ENCODE results near the gene RCE1.

RCE1 gene

GRCh38 chr11:66889960-66890359 lies 46.7 kb downstream of the RCE1 start:
- H3K27me3 ChIP-seq (ENCODE audit: insufficient read depth, insufficient read length): no peaks in the 10 kb centered on the region
- peaks cover 19% of the 10 kb centered on the region for H3K4me1 ChIP-seq (ENCODE audit: insufficient read depth, insufficient read length)
- no peak overlapping the region for H3K9ac ChIP-seq (ENCODE audit: insufficient read length, low read depth)
- TF ChIP-seq SUZ12 (IDR thresholded peaks at IDR 0.05; ENCODE audit: extremely low read depth, insufficient read depth, insufficient read length) (no peak), ZNF274 (IDR thresholded peaks at IDR 0.05; ENCODE audit: low read depth, low read length) (no peak), YY1 (IDR thresholded peaks at IDR 0.05; ENCODE audit: insufficient read depth, insufficient read length) (no peak)
- H3K9me3 ChIP-seq (ENCODE audit: insufficient read depth, low read length): no peaks in the 10 kb centered on the region
- H3K36me3 ChIP-seq (ENCODE audit: insufficient read depth, insufficient read length, low read length): no peaks in the 10 kb centered on the region
- DNase-seq (ENCODE audit: low read depth, low spot score): no peak
- H3K4me3 ChIP-seq (ENCODE audit: insufficient read length, low read depth): no peak overlapping the region

- H3K4me3 ChIP-seq (ENCODE audit: insufficient read length, low read depth): no peak overlapping the region
- no peak overlapping the region for H3K9ac ChIP-seq (ENCODE audit: insufficient read length, low read depth)
- peaks cover 7% of the 10 kb centered on the region for H3K4me1 ChIP-seq (ENCODE audit: insufficient read depth, insufficient read length)
- H3K36me3 ChIP-seq (ENCODE audit: insufficient read depth, insufficient read length, low read length): no peaks in the 10 kb centered on the region
- TF ChIP-seq YY1 (IDR thresholded peaks at IDR 0.05; ENCODE audit: insufficient read depth, insufficient read length): no peak
- no peak for TF ChIP-seq SUZ12 (IDR thresholded peaks at IDR 0.05; ENCODE audit: extremely low read depth, insufficient read depth, insufficient read length)
- no peak for TF ChIP-seq ZNF274 (IDR thresholded peaks at IDR 0.05; ENCODE audit: low read depth, low read length)
- H3K27me3 ChIP-seq (ENCODE audit: insufficient read depth, insufficient read length): no peaks in the 10 kb centered on the region
- H3K9me3 ChIP-seq (ENCODE audit: insufficient read depth, low read length): no peaks in the 10 kb centered on the region
- DNase-seq (ENCODE audit: low read depth, low spot score): peak; percentile 50
Measured at GRCh38 chr11:66891851-66892660, 48.8 kb downstream of the RCE1 start.

GRCh38 chr11:66892911-66893310 lies 49.7 kb downstream of the RCE1 start:
- Histone ChIP-seq H3K36me3 (ENCODE audit: insufficient read depth, insufficient read length, low read length) (no peaks in the 10 kb centered on the region), H3K9me3 (ENCODE audit: insufficient read depth, low read length) (no peaks in the 10 kb centered on the region), H3K9ac (ENCODE audit: insufficient read length, low read depth) (no peak overlapping the region), H3K4me3 (ENCODE audit: insufficient read length, low read depth) (no peak overlapping the region), H3K27me3 (ENCODE audit: insufficient read depth, insufficient read length) (no peaks in the 10 kb centered on the region), H3K4me1 (ENCODE audit: insufficient read depth, insufficient read length) (peaks cover 6% of the 10 kb centered on the region)
- TF ChIP-seq SUZ12 (IDR thresholded peaks at IDR 0.05; ENCODE audit: extremely low read depth, insufficient read depth, insufficient read length): no peak
- no peak for TF ChIP-seq YY1 (IDR thresholded peaks at IDR 0.05; ENCODE audit: insufficient read depth, insufficient read length)
- no peak for TF ChIP-seq ZNF274 (IDR thresholded peaks at IDR 0.05; ENCODE audit: low read depth, low read length)
- no peak for DNase-seq (ENCODE audit: low read depth, low spot score)

- no peaks in the 10 kb centered on the region for H3K36me3 ChIP-seq (ENCODE audit: insufficient read depth, insufficient read length, low read length)
- H3K4me1 ChIP-seq (ENCODE audit: insufficient read depth, insufficient read length): peaks cover 6% of the 10 kb centered on the region
- H3K9ac ChIP-seq (ENCODE audit: insufficient read length, low read depth): no peak overlapping the region
- TF ChIP-seq SUZ12 (IDR thresholded peaks at IDR 0.05; ENCODE audit: extremely low read depth, insufficient read depth, insufficient read length) (no peak), YY1 (IDR thresholded peaks at IDR 0.05; ENCODE audit: insufficient read depth, insufficient read length) (no peak), ZNF274 (IDR thresholded peaks at IDR 0.05; ENCODE audit: low read depth, low read length) (no peak)
- DNase-seq (ENCODE audit: low read depth, low spot score): no peak
- H3K4me3 ChIP-seq (ENCODE audit: insufficient read length, low read depth): no peak overlapping the region
- no peaks in the 10 kb centered on the region for H3K27me3 ChIP-seq (ENCODE audit: insufficient read depth, insufficient read length)
- H3K9me3 ChIP-seq (ENCODE audit: insufficient read depth, low read length): no peaks in the 10 kb centered on the region
Measured at GRCh38 chr11:66894141-66894540, 50.9 kb downstream of the RCE1 start.
